H1 (cell line): ENCODE results near the gene RGS14. TPM values are rescaled to one million over a fixed set of nuclear protein-coding genes. Genes with fewer than 3 reads are reported as not detected.

ENCODE experiments used
- ASH2L ChIP-seq: fragments of 200-600, 300-600 bp; sonication (generic); IDR thresholded peaks from one replicate; pipeline ENCODE4 v1.7.1; 2017; ENCODE audit warnings: low read length
- CHD2 ChIP-seq: IDR thresholded peaks from 2 replicates; pipeline ENCODE4 v1.6.1; 2012; ENCODE audit warnings: low read length, improper control_type of control experiment
- EP300 ChIP-seq, 2 experiments: IDR thresholded peaks; 1 replicate in 1 of 2; 2 replicates in 1 of 2; pipeline ENCODE4 v1.6.1; 2011 to 2012; ENCODE audit warnings: low read depth in 2 of 2, low read length in 2 of 2, mild to moderate bottlenecking in 2 of 2, borderline replicate concordance in 1 of 2, inconsistent platforms in 1 of 2, moderate library complexity in 1 of 2
- GTF2F1 ChIP-seq: IDR thresholded peaks from 2 replicates; pipeline ENCODE4 v1.6.1; 2012; ENCODE audit warnings: low read depth, low read length, improper control_type of control experiment, borderline replicate concordance
- MAFK ChIP-seq: IDR thresholded peaks from 2 replicates; pipeline ENCODE4 v1.6.1; 2012; ENCODE audit warnings: low read depth, mild to moderate bottlenecking, improper control_type of control experiment, low read length
- RFX5 ChIP-seq: IDR thresholded peaks from 2 replicates; pipeline ENCODE4 v1.6.1; 2011; ENCODE audit warnings: low read depth, low read length, improper control_type of control experiment, borderline replicate concordance
- RXRA ChIP-seq: IDR thresholded peaks from 2 replicates; pipeline ENCODE4 v1.6.1; 2011; ENCODE audit warnings: low read depth, mild to moderate bottlenecking, low read length, moderate library complexity; ENCODE audit not compliant: insufficient read depth
- SAP30 ChIP-seq: fragments of 300-600 bp; sonication (generic); IDR thresholded peaks from 2 replicates; pipeline ENCODE4 v1.7.1; 2012; ENCODE audit warnings: low read length, moderate library complexity, mild to moderate bottlenecking, inconsistent platforms; ENCODE audit not compliant: insufficient read depth, insufficient replicate concordance
- SIN3A ChIP-seq, 2 experiments: IDR thresholded peaks in 1 of 2; conservative IDR thresholded peaks in 1 of 2; 2 replicates each; pipeline ENCODE4 v1.6.1; 2011 to 2012; ENCODE audit warnings: low read length in 2 of 2, improper control_type of control experiment in 1 of 2, low read depth in 1 of 2, mild to moderate bottlenecking in 1 of 2
- polyA plus RNA-seq, 7 experiments: library from polyadenylated mRNA; depleted of rRNA in 3 of 7; stranded (reverse) in 5 of 7; unstranded in 2 of 7; fragments of >200 nt in 5 of 7; fragments of 200-250 nt in 2 of 7; gene quantifications; 1 replicate in 5 of 7; 2 replicates in 1 of 7; 4 replicates in 1 of 7; pipeline versions ENCODE4 v1.2.1 to v1.2.3, GENCODE V29; 2011 to 2013; ENCODE audit warnings: missing spikeins in 2 of 7, mixed read lengths in 2 of 7
- total RNA-seq: library from RNA; stranded (reverse); fragmentation: NEBNext Ultra II Directional; extraction: Animal tissue kit (Norgen Biotek cat#: 25700); gene quantifications from 2 replicates; pipeline ENCODE4 v1.2.1, GENCODE V29; 2021

The RGS14 gene
- total and polyA plus RNA-seq, 2 of the 8 experiments (the other 6 are each of a cell fraction or from before 2014, with no cell fraction given), result 24.4 to 46.1 TPM

- TF ChIP-seq EP300 (IDR thresholded peaks at IDR 0.05; ENCODE audit: borderline replicate concordance in 1 of 2, low read depth in 2 of 2, low read length in 2 of 2), result no peak
- no peak for TF ChIP-seq SIN3A (conservative IDR thresholded peaks at IDR 0.05 in 1 of 2, IDR thresholded peaks at IDR 0.05 in 1 of 2; ENCODE audit: low read depth in 1 of 2, low read length in 2 of 2)
- no peak for TF ChIP-seq ASH2L
- no peak for TF ChIP-seq CHD2
- TF ChIP-seq GTF2F1, result no peak
- TF ChIP-seq MAFK, result no peak
- no peak for TF ChIP-seq SAP30
- TF ChIP-seq RXRA, result no peak
- TF ChIP-seq RFX5, result no peak
Measured at GRCh38 chr5:177385720-177386119, 28.0 kb downstream of the RGS14 start (continued).
